ENCODE measurements around the gene ENPP6.

- TF ChIP-seq POLR2AphosphoS5 (IDR thresholded peaks at IDR 0.05) (no peak), CTCF (IDR thresholded peaks at IDR 0.05) (no peak)
These were observed 69.6 kb downstream of the ENPP6 start for GRCh38 chr4:184147858-184148737.
